ENCODE data around the gene TMEM220. TPM values are rescaled to one million over a fixed set of nuclear protein-coding genes. Genes with fewer than 3 reads are reported as not detected.

TMEM220 gene
- total RNA-seq, 2 experiments from 2014 or later: 2.9 to 3.2 TPM

DNA sequence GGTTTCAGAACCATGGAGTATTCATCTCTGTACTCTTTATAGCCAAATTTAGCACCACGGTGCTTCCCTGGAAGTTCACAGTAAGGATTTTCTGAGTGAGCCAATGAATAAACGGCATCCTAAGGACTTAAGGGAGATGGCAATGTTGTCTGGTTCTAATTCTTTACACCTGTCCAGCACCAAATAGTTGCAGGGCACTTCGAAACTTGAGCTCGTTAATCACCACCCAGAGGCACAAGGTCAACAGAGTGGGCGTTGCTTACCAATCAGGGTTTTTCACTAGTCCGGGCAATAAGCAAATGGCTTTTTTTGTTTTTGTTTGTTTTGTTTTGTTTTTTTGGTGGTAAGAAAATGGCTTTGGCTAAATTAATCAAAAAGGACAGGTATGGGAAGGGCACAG is 28.2 kb upstream of the TMEM220 start:
- ChIA-PET CTCF (no interaction called here), POLR2A (no interaction called here)
- Histone ChIP-seq H3K9me3 (ENCODE audit: control insufficient read depth in 1 of 2, insufficient read depth in 1 of 2, low read length in 2 of 2) (no peaks in the 10 kb centered on the region), H3K36me3 (ENCODE audit: insufficient read depth, low read length) (no peaks in the 10 kb centered on the region), H3K27me3 (ENCODE audit: control insufficient read depth in 1 of 2, insufficient read depth in 2 of 2, low read length in 2 of 2) (no peaks in the 10 kb centered on the region), H3K4me3 (ENCODE audit: low read length) (no peak overlapping the region), H3K4me1 (ENCODE audit: insufficient read depth, low read length) (no peaks in the 10 kb centered on the region), H3K27ac (ENCODE audit: low read depth in 1 of 2, low read length in 2 of 2) (no peak overlapping the region)
- Mint-ChIP-seq H3K9me3 (no peaks in the 10 kb centered on the region), H3K27me3 (no peaks in the 10 kb centered on the region), H3K27ac (no peak overlapping the region), H3K36me3 (ENCODE audit: low read depth) (no peaks in the 10 kb centered on the region), H3K4me1 (ENCODE audit: low read depth) (no peaks in the 10 kb centered on the region), H3K4me3 (no peak overlapping the region)
- intact Hi-C loops (cut with DNase I, micrococcal nuclease): no loop called here
- TF ChIP-seq, protein P1, sequence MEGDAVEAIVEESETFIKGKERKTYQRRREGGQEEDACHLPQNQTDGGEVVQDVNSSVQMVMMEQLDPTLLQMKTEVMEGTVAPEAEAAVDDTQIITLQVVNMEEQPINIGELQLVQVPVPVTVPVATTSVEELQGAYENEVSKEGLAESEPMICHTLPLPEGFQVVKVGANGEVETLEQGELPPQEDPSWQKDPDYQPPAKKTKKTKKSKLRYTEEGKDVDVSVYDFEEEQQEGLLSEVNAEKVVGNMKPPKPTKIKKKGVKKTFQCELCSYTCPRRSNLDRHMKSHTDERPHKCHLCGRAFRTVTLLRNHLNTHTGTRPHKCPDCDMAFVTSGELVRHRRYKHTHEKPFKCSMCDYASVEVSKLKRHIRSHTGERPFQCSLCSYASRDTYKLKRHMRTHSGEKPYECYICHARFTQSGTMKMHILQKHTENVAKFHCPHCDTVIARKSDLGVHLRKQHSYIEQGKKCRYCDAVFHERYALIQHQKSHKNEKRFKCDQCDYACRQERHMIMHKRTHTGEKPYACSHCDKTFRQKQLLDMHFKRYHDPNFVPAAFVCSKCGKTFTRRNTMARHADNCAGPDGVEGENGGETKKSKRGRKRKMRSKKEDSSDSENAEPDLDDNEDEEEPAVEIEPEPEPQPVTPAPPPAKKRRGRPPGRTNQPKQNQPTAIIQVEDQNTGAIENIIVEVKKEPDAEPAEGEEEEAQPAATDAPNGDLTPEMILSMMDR (IDR thresholded peaks at IDR 0.05): no peak
- DNase-seq (no peak), ATAC-seq (ENCODE audit: poor library complexity) (no peak)

DNA sequence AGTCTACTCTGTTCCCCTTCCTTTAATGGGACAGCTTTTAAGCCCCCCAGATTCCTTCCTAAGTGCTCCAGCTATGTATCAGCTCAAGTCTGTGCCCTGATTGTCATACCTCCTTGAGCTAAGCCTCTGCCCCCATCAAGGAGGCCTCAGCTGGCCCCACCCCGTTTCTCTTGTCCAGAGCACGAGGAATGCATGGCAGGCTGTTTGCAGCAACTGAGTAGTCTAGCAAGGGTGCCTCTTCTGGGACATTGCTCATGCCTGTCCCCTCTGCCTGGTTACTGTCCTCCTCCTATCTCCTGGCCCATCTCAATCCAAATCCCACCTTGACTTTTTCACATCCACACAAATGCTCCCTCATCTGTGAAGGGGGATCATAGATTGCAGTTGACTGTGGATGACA is 27.8 kb upstream of the TMEM220 start:
- CTCF ChIA-PET: no interaction called here
- H3K4me1 ChIP-seq (ENCODE audit: insufficient read depth, low read length): no peaks in the 10 kb centered on the region
- no peaks in the 10 kb centered on the region for H3K27me3 ChIP-seq (ENCODE audit: control insufficient read depth in 1 of 2, insufficient read depth in 2 of 2, low read length in 2 of 2)
- TF ChIP-seq, protein P1 (IDR thresholded peaks at IDR 0.05): no peak
- no peaks in the 10 kb centered on the region for H3K36me3 ChIP-seq (ENCODE audit: insufficient read depth, low read length)
- Mint-ChIP-seq H3K4me3 (no peak overlapping the region), H3K36me3 (ENCODE audit: low read depth) (no peaks in the 10 kb centered on the region), H3K9me3 (no peaks in the 10 kb centered on the region), H3K4me1 (ENCODE audit: low read depth) (no peaks in the 10 kb centered on the region), H3K27ac (no peak overlapping the region), H3K27me3 (no peaks in the 10 kb centered on the region)
- no peak overlapping the region for H3K4me3 ChIP-seq (ENCODE audit: low read length)
- intact Hi-C loops (cut with DNase I, micrococcal nuclease): no loop called here
- no peak overlapping the region for H3K27ac ChIP-seq (ENCODE audit: low read depth in 1 of 2, low read length in 2 of 2)
- no peaks in the 10 kb centered on the region for H3K9me3 ChIP-seq (ENCODE audit: control insufficient read depth in 1 of 2, insufficient read depth in 1 of 2, low read length in 2 of 2)
- ATAC-seq (ENCODE audit: poor library complexity) (no peak), DNase-seq (no peak)
- POLR2A ChIA-PET: no interaction called here

GRCh38 chr17:10757067-10757466 is 27.2 kb upstream of the TMEM220 start:
- POLR2A ChIA-PET: no interaction called here
- intact Hi-C loops (cut with DNase I, micrococcal nuclease): no loop called here

More at GRCh38 chr17:10757067-10757466, 27.2 kb upstream of the TMEM220 start:
- H3K9me3 ChIP-seq (ENCODE audit: control insufficient read depth in 1 of 2, insufficient read depth in 1 of 2, low read length in 2 of 2): no peaks in the 10 kb centered on the region
- ATAC-seq (ENCODE audit: poor library complexity) (no peak), DNase-seq (no peak)
- no peaks in the 10 kb centered on the region for H3K4me1 ChIP-seq (ENCODE audit: insufficient read depth, low read length)
- H3K27me3 ChIP-seq (ENCODE audit: control insufficient read depth in 1 of 2, insufficient read depth in 2 of 2, low read length in 2 of 2): no peaks in the 10 kb centered on the region
- H3K4me3 Mint-ChIP-seq: no peak overlapping the region
- no peak overlapping the region for H3K27ac ChIP-seq (ENCODE audit: low read depth in 1 of 2, low read length in 2 of 2)
- no peaks in the 10 kb centered on the region for H3K27me3 Mint-ChIP-seq
- no peaks in the 10 kb centered on the region for H3K9me3 Mint-ChIP-seq
- H3K4me3 ChIP-seq (ENCODE audit: low read length): no peak overlapping the region
- H3K4me1 Mint-ChIP-seq (ENCODE audit: low read depth): no peaks in the 10 kb centered on the region
- H3K27ac Mint-ChIP-seq: no peak overlapping the region
- TF ChIP-seq, protein P1 (IDR thresholded peaks at IDR 0.05): no peak
- no peaks in the 10 kb centered on the region for H3K36me3 Mint-ChIP-seq (ENCODE audit: low read depth)
- H3K36me3 ChIP-seq (ENCODE audit: insufficient read depth, low read length): no peaks in the 10 kb centered on the region
- CTCF ChIA-PET: no interaction called here

Data from CD4-positive, alpha-beta T cell (primary cell).